ACC112 (cell line): ENCODE data around the gene NPPC.

Experiments used
- H2AFZ ChIP-seq: fragments of 200-600 bp; sonication (generic); one replicate; pipeline ENCODE4 v1.6.0; 2017; ENCODE audit warnings: antibody characterized with exemption, low read length; ENCODE audit not compliant: unreplicated experiment
- H3K27ac ChIP-seq: fragments of 200-600 bp; sonication (generic); 2 replicates; pipeline ENCODE4 v1.5.1; 2014; ENCODE audit warnings: low read depth, mild to moderate bottlenecking, antibody characterized with exemption, low read length, moderate library complexity
- H3K27me3 ChIP-seq: fragments of 200-600 bp; sonication (generic); 2 replicates; pipeline ENCODE4 v1.6.1; 2014; ENCODE audit warnings: mild to moderate bottlenecking, antibody characterized with exemption, low read length, moderate library complexity, mixed read lengths; ENCODE audit not compliant: insufficient read depth
- H3K36me3 ChIP-seq: fragments of 200-600 bp; sonication (generic); 2 replicates; pipeline ENCODE4 v1.6.1; 2016; ENCODE audit warnings: mild to moderate bottlenecking, antibody characterized with exemption, low read length, moderate library complexity, mixed read lengths; ENCODE audit not compliant: insufficient read depth
- H3K4me1 ChIP-seq: fragments of 200-600 bp; sonication (generic); one replicate; pipeline ENCODE4 v1.6.1; 2016; ENCODE audit warnings: low read length, mixed read lengths; ENCODE audit not compliant: insufficient read depth, unreplicated experiment, control insufficient read depth
- H3K4me3 ChIP-seq: fragments of 200-600 bp; sonication (generic); 2 replicates; pipeline ENCODE4 v1.5.1; 2014; ENCODE audit warnings: mild to moderate bottlenecking, low read depth, low read length
- H3K79me2 ChIP-seq: fragments of 200-600 bp; sonication (generic); one replicate; pipeline ENCODE4 v1.6.0; 2016; ENCODE audit warnings: low read length; ENCODE audit not compliant: control insufficient read depth, unreplicated experiment, insufficient read depth

Gene NPPC

GRCh38 chr2:231928481-231928880, 2.3 kb upstream of the NPPC start:
- H3K36me3 ChIP-seq = no peaks in the 10 kb centered on the region
- peaks cover 85% of the 10 kb centered on the region for H3K27me3 ChIP-seq
- H3K4me3 ChIP-seq = no peak overlapping the region
- no peak overlapping the region for H3K27ac ChIP-seq
- no peaks in the 10 kb centered on the region for H3K79me2 ChIP-seq
- H3K4me1 ChIP-seq = peaks cover 6% of the 10 kb centered on the region
- H2AFZ ChIP-seq = no peak overlapping the region

- H3K27ac ChIP-seq = no peak overlapping the region
- H3K4me1 ChIP-seq = peaks cover 6% of the 10 kb centered on the region
- H3K27me3 ChIP-seq = peaks cover 91% of the 10 kb centered on the region
- no peaks in the 10 kb centered on the region for H3K79me2 ChIP-seq
- H3K36me3 ChIP-seq = no peaks in the 10 kb centered on the region
- no peak overlapping the region for H3K4me3 ChIP-seq
- H2AFZ ChIP-seq = no peak overlapping the region
Observed at GRCh38 chr2:231927566-231927890, 1.3 kb upstream of the NPPC start.

GRCh38 chr2:231926761-231927565, 767 bp upstream of the NPPC start:
- no peak overlapping the region for H2AFZ ChIP-seq
- no peaks in the 10 kb centered on the region for H3K36me3 ChIP-seq
- H3K4me3 ChIP-seq = peak overlapping the region; percentile 69
- H3K4me1 ChIP-seq = peaks cover 6% of the 10 kb centered on the region
- no peak overlapping the region for H3K27ac ChIP-seq
- H3K27me3 ChIP-seq = peaks cover 93% of the 10 kb centered on the region
- H3K79me2 ChIP-seq = no peaks in the 10 kb centered on the region

- peak overlapping the region; percentile 69 for H3K4me3 ChIP-seq
- H3K79me2 ChIP-seq = no peaks in the 10 kb centered on the region
- peaks cover 79% of the 10 kb centered on the region for H3K27me3 ChIP-seq
- H3K4me1 ChIP-seq = peaks cover 6% of the 10 kb centered on the region
- no peak overlapping the region for H3K27ac ChIP-seq
- no peaks in the 10 kb centered on the region for H3K36me3 ChIP-seq
- peak overlapping the region; percentile 57 for H2AFZ ChIP-seq
Observed at GRCh38 chr2:231925303-231926179, 655 bp downstream of the NPPC start.

- Histone ChIP-seq H3K4me1 (peaks cover 6% of the 10 kb centered on the region), H3K4me3 (no peak overlapping the region), H3K79me2 (no peaks in the 10 kb centered on the region), H2AFZ (no peak overlapping the region), H3K36me3 (no peaks in the 10 kb centered on the region), H3K27me3 (peaks cover 78% of the 10 kb centered on the region), H3K27ac (no peak overlapping the region)
Observed at GRCh38 chr2:231924889-231925275, 1.3 kb downstream of the NPPC start.

GRCh38 chr2:231923951-231924888, 2.0 kb downstream of the NPPC start:
- Histone ChIP-seq H3K4me3 (no peak overlapping the region), H3K4me1 (peaks cover 6% of the 10 kb centered on the region)

GRCh38 chr2:231923010-231923344, 3.2 kb downstream of the NPPC start:
- Histone ChIP-seq H3K4me1 (peaks cover 6% of the 10 kb centered on the region), H3K27me3 (peaks cover 63% of the 10 kb centered on the region), H3K79me2 (no peaks in the 10 kb centered on the region), H3K36me3 (no peaks in the 10 kb centered on the region), H2AFZ (no peak overlapping the region), H3K4me3 (no peak overlapping the region), H3K27ac (no peak overlapping the region)

More at GRCh38 chr2:231923951-231924888, 2.0 kb downstream of the NPPC start:
- Histone ChIP-seq H3K27me3 (peaks cover 75% of the 10 kb centered on the region), H3K36me3 (no peaks in the 10 kb centered on the region), H2AFZ (no peak overlapping the region), H3K79me2 (no peaks in the 10 kb centered on the region), H3K27ac (no peak overlapping the region)

GRCh38 chr2:231922311-231923009, 3.7 kb downstream of the NPPC start:
- Histone ChIP-seq H3K4me1 (peaks cover 6% of the 10 kb centered on the region), H2AFZ (no peak overlapping the region), H3K36me3 (no peaks in the 10 kb centered on the region), H3K27me3 (peaks cover 58% of the 10 kb centered on the region), H3K27ac (no peak overlapping the region), H3K4me3 (no peak overlapping the region), H3K79me2 (no peaks in the 10 kb centered on the region)

GRCh38 chr2:231920795-231921194, 5.4 kb downstream of the NPPC start:
- H2AFZ ChIP-seq = no peak overlapping the region
- H3K27me3 ChIP-seq = peaks cover 48% of the 10 kb centered on the region
- H3K4me1 ChIP-seq = peaks cover 4% of the 10 kb centered on the region
- no peaks in the 10 kb centered on the region for H3K36me3 ChIP-seq
- H3K4me3 ChIP-seq = no peak overlapping the region
- H3K79me2 ChIP-seq = no peaks in the 10 kb centered on the region
- no peak overlapping the region for H3K27ac ChIP-seq

- no peak overlapping the region for H2AFZ ChIP-seq
- no peak overlapping the region for H3K27ac ChIP-seq
- H3K36me3 ChIP-seq = no peaks in the 10 kb centered on the region
- peaks cover 44% of the 10 kb centered on the region for H3K27me3 ChIP-seq
- H3K4me1 ChIP-seq = no peaks in the 10 kb centered on the region
- no peak overlapping the region for H3K4me3 ChIP-seq
- H3K79me2 ChIP-seq = no peaks in the 10 kb centered on the region
Observed at GRCh38 chr2:231920366-231920765, 5.8 kb downstream of the NPPC start.
